Retinal pigment epithelial cell (primary cell): ENCODE measurements around the gene GNG7.
"Not testable (repeated sequence)": the region's sequence is repeated elsewhere in the genome, so short reads cannot be mapped to it uniquely, and the experiment has no call there.

Experiments
- DNase-seq: peaks from one replicate; pipeline ENCODE4 v3.0.0-alpha.2; 2010; ENCODE audit warnings: low read depth
- H3K4me3 ChIP-seq: 2 replicates; pipeline ENCODE4 v1.5.1; 2011; ENCODE audit warnings: mild to moderate bottlenecking, low read length, control low read depth, moderate library complexity
- CTCF ChIP-seq: conservative IDR thresholded peaks from 2 replicates; pipeline ENCODE4 v1.5.1; 2011; ENCODE audit warnings: low read depth, low read length, control low read depth, inconsistent platforms

GNG7 gene

GRCh38 chr19:2648528-2648937 lies 54.0 kb downstream of the GNG7 start:
- DNase-seq, result no peak
- H3K4me3 ChIP-seq, result no peak overlapping the region
- peak; percentile 80 for TF ChIP-seq CTCF

- DNase-seq, result no peak
- no peak overlapping the region for H3K4me3 ChIP-seq
- TF ChIP-seq CTCF, result no peak
These were observed 54.4 kb downstream of the GNG7 start for GRCh38 chr19:2648099-2648498.

- no peak overlapping the region for H3K4me3 ChIP-seq
- DNase-seq, result no peak
- TF ChIP-seq CTCF, result no peak
These were observed 55.5 kb downstream of the GNG7 start for GRCh38 chr19:2646866-2647535.

GRCh38 chr19:2645826-2646225 lies 56.7 kb downstream of the GNG7 start:
- TF ChIP-seq CTCF, result no peak
- no peak for DNase-seq
- H3K4me3 ChIP-seq, result no peak overlapping the region

- not testable (repeated sequence) for H3K4me3 ChIP-seq, DNase-seq
These were observed 59.3 kb downstream of the GNG7 start for GRCh38 chr19:2643123-2643737.

GRCh38 chr19:2641332-2641698 lies 61.2 kb downstream of the GNG7 start:
- no peak for DNase-seq
- no peak for TF ChIP-seq CTCF
- no peak overlapping the region for H3K4me3 ChIP-seq

- no peak for DNase-seq
- no peak overlapping the region for H3K4me3 ChIP-seq
- TF ChIP-seq CTCF, result no peak
These were observed 61.7 kb downstream of the GNG7 start for GRCh38 chr19:2640563-2641331.
